GM12872 (cell line): ENCODE measurements around the gene ARFGAP3.

ENCODE experiments used
- CTCF ChIP-seq: IDR thresholded peaks from 3 replicates; pipeline ENCODE4 v1.5.1; 2011; ENCODE audit warnings: low read depth, mild to moderate bottlenecking, low read length, moderate library complexity; ENCODE audit not compliant: insufficient read depth

The ARFGAP3 gene

GRCh38 chr22:42747701-42748513 lies 109.2 kb downstream of the ARFGAP3 start:
- TF ChIP-seq CTCF: no peak
